Astrocyte of the hippocampus (primary cell): ENCODE results near the gene RAB3IL1.
A peak's percentile ranks its signal among the peaks of the same experiment; 100 is the strongest.

Experiments
- DNase-seq: peaks from one replicate; pipeline ENCODE4 v3.0.0; 2011; ENCODE audit warnings: low read depth, low spot score

The RAB3IL1 gene

DNA sequence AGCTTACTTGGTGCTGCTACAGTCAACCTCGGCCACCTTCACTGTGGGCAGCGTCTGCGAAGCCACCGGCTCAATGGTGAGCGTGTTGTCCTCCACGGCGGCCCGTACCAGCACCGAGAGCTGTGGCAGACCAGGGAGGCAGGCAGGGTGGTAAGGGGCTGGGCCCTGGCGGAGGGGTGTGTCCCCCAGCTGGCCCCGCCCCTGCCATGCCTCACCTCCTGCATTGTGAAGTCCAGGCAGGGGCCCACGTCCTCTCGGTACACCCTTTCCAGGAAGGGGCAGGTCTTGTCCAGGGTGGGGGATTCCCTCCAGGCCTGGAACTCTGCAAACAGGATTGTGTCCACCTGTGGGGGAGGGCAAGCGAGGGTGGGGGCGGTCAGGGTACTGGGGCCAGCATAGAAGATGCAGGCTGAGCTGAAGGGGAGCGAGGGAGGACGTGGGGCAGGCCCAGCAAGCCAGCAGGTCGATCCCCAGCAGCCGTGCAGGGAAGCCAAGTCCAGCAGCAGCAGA lies 12.8 kb downstream of the RAB3IL1 start:
- DNase-seq = peak; percentile 64

- DNase-seq = no peak
Measured at GRCh38 chr11:61903845-61904244, 13.5 kb downstream of the RAB3IL1 start.

GRCh38 chr11:61902313-61902712 lies 15.1 kb downstream of the RAB3IL1 start:
- no peak for DNase-seq

DNA sequence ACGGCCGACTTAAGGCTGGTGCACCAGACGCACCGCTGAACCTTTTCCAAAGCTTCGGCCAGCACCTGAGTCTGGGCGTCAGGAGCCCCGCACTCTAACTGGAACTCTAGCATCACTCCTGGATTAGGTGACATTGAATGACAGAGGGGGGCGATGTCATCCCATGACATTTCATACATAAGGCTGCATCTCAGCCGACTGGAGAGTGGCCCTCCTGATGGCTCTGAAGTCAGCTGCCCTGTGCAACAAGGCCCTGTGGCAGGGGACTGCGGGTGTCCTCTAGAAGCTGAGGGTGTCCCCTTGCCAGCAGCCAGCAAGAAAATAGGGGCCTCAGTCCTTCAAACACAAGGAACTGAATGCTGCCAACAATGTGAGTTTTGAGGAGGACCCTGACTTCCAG lies 16.0 kb downstream of the RAB3IL1 start:
- no peak for DNase-seq

DNA sequence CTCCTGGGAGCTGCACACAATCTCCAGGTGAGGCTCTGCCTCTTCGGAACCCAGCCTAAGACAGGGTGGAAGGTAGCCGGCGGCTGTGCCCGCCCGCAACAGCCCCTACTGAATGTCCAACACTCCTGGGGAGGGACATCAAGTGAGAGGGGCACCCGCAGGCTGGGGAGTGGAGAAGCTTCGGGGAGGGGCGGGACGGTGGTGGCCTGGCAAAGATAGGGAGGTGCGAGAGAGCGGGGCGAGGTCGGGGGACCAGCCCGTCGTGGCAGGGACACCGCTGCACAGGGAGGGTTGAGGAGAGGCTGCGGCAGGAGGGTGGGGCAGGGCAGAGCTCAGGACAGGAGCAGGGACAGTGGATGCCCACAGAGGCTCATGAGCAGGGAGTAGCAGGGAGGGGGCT lies 17.1 kb downstream of the RAB3IL1 start:
- no peak for DNase-seq

GRCh38 chr11:61899146-61899841 lies 18.1 kb downstream of the RAB3IL1 start:
- peak; percentile 88 for DNase-seq

DNA sequence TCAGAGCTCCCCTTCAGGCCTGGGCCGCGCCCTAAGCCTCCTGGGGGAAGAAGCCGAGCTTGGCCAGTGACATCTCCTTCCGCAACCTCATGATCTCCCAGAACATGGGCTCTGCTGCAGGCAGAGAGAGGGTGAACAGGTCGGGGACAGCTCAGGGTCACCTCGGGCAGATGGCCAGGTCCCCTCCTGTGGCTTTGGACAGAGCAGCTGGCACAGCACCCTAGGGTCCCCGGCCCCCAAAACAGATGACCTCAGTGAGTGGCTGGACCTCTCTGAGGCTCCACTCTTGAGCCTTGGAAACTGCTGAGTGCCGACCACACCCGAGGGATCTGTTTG lies 19.2 kb downstream of the RAB3IL1 start:
- DNase-seq = no peak

DNA sequence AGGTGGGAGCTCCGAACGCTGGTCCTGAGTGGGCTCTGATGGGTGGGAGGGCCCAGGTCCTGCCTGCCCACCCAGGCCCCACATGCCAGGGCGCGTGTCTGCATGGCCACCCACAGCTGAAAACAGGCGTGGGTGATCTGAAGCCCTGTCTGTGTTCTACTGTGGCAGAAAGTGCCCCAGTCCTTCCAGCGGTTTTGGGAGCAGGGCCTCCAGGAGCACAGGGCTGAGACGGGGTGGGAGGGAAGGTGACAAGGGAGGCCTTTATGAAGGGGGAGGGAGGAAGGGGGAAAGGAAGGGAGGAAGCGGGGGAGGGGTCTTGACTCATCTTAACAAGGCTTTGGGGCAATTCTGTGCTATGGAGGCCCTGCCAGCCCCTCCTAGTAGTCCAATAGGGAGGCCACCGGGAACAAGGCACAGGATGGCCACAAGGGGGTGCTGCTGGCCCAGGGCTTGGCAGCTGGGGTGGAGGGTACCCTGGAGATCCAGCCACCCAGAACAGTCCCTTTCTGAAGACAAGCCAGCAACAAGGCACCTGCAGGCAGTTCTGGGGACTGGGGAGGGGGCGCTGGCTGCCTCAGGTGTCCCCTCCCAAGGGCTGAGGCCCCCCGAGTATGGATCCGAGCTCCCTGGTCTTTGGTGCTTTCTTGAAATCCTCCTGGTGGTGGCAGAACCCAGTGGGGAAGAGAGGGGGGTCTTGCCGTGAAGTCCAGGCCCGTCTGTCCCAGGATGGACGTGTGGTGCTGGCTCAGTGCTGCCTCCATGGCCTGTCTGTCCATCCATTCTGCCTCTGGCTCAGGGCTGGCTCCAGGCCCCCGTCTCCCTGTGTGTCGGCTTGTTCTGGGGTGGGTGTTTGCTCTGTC lies 19.7 kb downstream of the RAB3IL1 start:
- peak; percentile 80 for DNase-seq

DNA sequence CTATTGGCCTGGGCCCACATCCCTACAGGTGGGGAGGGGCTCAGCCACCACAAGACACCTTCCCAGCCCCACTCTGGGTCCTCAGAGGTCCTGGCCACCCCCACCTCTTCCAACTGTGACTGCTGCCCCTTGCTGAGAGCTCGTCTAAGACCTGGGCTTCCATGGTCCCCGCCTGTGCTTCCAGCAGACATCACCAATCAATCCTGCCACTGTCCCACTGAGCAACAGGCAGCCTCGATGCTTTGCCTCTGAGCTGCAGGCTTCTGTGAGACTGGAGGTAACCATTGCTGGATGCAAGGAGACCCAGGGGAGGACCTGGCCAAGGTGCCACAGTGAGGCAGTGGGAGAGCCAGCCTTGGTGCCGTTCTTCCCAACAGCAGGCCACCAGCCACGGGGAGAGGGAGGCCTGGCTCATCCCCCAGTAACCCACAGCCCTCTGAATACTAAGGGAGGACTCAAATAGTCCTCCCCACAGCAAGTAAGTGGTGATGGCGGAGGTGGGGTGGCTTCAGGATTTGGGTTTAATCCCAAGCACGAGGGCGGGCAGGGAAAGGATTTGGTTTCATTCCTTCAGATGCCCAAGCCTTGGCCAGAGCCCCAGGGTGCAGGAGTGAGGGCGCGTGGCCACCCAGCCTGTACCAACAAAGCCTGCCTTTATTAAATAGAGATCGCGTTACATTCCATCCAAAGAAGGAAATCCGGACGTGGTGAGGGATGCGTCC lies 20.5 kb downstream of the RAB3IL1 start:
- DNase-seq = no peak

DNA sequence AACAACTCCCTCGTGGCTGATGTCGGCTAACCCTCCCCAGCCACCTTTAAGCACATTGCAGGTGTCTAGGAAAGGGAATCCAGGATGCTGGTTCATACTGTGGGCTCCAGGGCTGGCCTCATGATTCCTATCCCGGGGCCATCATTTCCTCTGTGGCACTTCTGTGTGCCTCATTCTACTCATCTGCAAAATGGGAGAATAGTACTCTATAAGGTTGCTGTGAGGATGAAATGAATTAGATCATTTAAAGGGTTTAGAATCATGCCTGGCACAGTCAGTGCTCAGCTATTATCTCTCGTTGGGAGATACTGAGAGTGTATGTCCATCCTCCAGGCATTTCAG lies 21.7 kb downstream of the RAB3IL1 start:
- no peak for DNase-seq

GRCh38 chr11:61895046-61895717 lies 22.2 kb downstream of the RAB3IL1 start:
- DNase-seq = no peak

DNA sequence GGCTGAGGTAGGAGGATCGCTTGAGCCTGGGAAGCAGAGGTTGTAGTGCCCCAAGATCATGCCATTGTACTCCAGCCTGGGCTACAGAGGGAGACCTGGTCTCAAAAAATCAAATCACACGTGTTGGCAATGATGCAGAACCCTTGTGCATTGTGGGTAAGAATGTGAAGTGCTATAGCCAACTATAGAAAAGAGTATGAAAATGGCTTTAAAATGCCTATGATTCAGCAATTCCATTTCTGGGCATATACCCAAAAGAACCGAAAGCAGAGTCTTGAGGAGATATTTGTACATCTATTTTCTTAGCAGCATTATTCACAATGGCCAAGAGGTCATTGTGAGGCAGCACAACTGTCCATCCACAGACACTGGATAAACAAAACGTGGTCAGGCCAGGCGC lies 23.4 kb downstream of the RAB3IL1 start:
- peak; percentile 74 for DNase-seq

DNA sequence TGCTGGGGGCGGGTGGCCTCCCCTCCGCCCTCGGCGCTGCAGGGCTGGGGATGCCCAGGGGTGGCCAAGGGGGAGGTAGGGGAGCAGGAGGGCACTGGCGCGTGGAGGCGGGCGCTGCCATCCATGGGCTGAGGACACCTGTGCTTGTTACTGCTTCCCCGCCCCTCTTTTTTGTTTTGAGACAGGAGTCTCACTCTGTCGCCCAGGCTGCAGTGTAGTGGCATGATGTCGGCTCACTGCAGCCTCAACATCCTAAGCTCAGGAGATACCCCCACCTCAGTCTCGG lies 25.3 kb downstream of the RAB3IL1 start:
- DNase-seq = no peak

GRCh38 chr11:61891331-61892084 lies 25.9 kb downstream of the RAB3IL1 start, which contains the start of gene FADS3:
FADS3 (minus strand) TSS chr11:61891545; CDS start chr11:61891381, 164 bp downstream.
- DNase-seq = peak; percentile 88

GRCh38 chr11:61890529-61891330 lies 26.6 kb downstream of the RAB3IL1 start:
- DNase-seq = peak; percentile 85

DNA sequence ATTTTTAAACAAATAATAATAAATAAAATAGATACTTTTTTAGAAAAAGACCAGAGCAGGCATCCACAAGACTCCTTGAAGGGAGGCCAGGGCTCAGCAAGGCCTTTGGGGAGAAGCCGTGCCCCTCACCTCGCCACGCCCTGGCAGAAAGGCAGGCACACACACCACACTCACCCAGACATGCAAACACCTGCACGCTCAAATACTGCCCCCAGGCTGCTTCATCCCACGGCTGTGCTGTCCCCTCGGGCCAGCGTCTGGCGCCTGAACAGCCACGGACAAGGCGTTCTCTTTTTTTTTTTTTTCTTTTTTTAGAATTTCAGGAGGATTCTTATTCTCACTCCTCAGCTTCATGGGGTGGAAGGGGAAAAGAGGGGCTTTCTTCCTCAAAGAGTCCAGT lies 27.5 kb downstream of the RAB3IL1 start:
- DNase-seq = no peak

DNA sequence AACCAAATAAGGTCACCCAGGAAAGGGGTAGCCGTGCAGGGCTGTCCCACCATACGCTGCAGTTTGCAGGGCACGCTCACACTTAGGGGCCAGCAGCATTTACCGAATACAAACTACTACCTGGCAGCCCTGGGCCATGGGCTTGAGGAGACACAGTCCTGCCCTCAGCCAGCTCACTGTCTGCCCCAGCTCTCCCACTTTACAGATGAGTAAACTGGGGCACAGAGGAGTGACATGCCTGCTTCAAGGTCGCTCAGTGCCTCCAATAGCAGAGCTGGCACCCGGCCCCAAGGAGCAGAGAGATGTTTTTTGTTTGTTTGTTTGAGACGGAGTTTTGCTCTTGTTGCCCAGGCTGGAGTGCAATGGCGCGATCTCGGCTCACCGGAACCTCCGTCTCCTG lies 28.8 kb downstream of the RAB3IL1 start:
- no peak for DNase-seq

DNA sequence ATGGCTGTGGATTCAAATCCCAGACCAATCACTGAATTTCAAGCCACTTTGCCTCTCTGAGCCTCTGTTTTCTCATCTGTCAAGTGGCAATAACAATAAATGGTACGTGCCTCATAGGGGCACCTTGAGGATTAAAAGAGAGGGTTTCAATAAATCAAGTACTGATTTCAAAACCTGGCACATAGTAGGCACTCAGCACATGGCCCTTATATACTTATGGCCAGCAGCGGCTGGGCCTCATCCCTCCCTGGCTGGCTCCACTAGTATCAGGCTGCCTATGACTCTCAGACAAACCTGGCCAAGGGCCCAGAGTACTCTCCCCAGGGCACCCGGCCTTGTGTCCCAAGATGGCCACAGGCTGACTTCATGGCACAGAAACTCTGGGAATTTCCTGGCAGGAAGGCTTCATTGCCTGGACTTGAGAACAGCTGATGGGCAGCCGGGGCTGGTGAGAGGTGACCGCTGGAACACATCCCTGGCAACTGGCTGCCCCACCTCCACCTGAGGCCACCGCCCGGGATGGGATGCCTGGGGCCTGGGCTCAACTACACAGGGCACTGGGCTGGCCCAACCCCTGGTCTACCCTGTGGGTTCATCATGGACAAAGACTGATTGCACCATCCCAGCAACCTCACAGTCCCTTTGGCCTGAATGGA lies 29.4 kb downstream of the RAB3IL1 start:
- peak; percentile 94 for DNase-seq

DNA sequence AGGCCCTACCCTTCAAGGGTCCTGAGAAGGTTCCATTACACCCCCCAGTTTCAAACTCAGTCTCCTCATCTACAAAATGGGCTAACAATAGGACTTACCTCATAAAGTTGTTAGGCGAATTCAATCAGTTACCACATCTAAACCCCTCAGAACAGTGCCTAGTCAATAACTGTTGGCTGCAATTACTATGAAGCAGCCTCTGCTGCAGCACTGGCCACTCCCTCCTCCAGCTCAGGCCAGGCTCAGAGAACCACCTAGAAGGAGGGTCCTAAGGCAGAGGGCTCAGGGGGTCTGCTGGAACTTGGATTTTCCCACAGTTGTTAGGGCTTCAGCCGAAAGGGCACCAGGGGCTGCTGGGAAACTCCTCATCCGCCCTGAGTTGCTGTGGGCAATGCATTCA lies 30.7 kb downstream of the RAB3IL1 start:
- no peak for DNase-seq
